HCT116 (cell line): Measurements from ENCODE around the gene LAMP5.

Experiments
- CBX3 ChIP-seq: IDR thresholded peaks from 2 replicates; pipeline ENCODE4 v1.6.1; 2012; ENCODE audit warnings: low read depth
- CTCF ChIP-seq, 3 experiments: fragments of 200-600 bp in 1 of 3; sonication (generic) in 1 of 3; IDR thresholded peaks in 2 of 3; conservative IDR thresholded peaks in 1 of 3; 2 replicates each; pipeline ENCODE4 v1.5.1; 2012 to 2017; ENCODE audit warnings: low read depth in 2 of 3, low read length in 2 of 3, antibody characterized with exemption in 1 of 3, borderline replicate concordance in 1 of 3, control low read depth in 1 of 3, mild to moderate bottlenecking in 1 of 3, mixed read lengths in 1 of 3, mixed run types in 1 of 3, moderate library complexity in 1 of 3; ENCODE audit not compliant: insufficient read depth in 1 of 3
- EZH2 ChIP-seq: fragments of 200-600 bp; sonication (generic); IDR thresholded peaks from 2 replicates; pipeline ENCODE4 v1.6.1; 2017; ENCODE audit warnings: antibody characterized with exemption, mixed run types
- SIN3A ChIP-seq: IDR thresholded peaks from 2 replicates; pipeline ENCODE4 v1.6.1; 2012; ENCODE audit warnings: low read depth

DNA sequence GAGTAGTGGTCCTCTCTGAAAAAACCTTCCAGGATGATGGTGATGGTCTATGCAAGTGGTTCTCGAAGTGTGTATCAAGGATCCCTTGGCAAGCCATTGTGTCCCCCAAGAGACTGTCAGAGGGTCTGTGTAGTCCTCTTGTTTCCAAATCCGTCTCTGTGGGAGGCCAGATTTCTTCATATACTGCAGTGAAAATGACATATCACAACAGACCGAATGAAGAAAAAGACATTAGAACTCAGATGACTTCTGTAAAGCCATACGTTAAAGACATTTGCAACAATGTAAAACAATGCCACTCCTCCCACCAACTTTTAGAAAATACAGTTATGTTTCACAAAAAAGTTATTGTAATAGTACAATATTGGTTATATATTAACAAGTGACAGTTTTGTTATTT, 27.2 kb upstream of the LAMP5 start:
- TF ChIP-seq CTCF (IDR thresholded peaks at IDR 0.05 in 2 of 3, conservative IDR thresholded peaks at IDR 0.05 in 1 of 3; ENCODE audit: borderline replicate concordance in 1 of 3, insufficient read depth in 1 of 3, low read depth in 2 of 3, low read length in 2 of 3) (no peak), SIN3A (no peak), CBX3 (no peak), EZH2 (no peak)
